Neuronal stem cell (in vitro differentiated cells): ENCODE data around the gene STOX2.
"Not testable (repeated sequence)": the region's sequence is repeated elsewhere in the genome, so short reads cannot be mapped to it uniquely, and the experiment has no call there.

ENCODE experiments used
- DNase-seq: peaks from one replicate; pipeline ENCODE4 v3.0.0-alpha.2; 2013; ENCODE audit warnings: low spot score
- H2AFZ ChIP-seq: one replicate; pipeline ENCODE4 v1.6.1; 2013; ENCODE audit warnings: mild to moderate bottlenecking, low read length, inconsistent platforms
- H2AK5ac ChIP-seq: 2 replicates; pipeline ENCODE4 v1.6.1; 2013; ENCODE audit warnings: low read depth, mild to moderate bottlenecking, inconsistent platforms, low read length, moderate library complexity, mixed read lengths
- H2BK120ac ChIP-seq: 2 replicates; pipeline ENCODE4 v1.6.1; 2013; ENCODE audit warnings: low read depth, mild to moderate bottlenecking, inconsistent platforms, low read length, moderate library complexity, mixed read lengths
- H2BK12ac ChIP-seq: one replicate; pipeline ENCODE4 v1.6.1; 2013; ENCODE audit warnings: low read length, inconsistent platforms
- H2BK15ac ChIP-seq: 2 replicates; pipeline ENCODE4 v1.6.1; 2013; ENCODE audit warnings: mild to moderate bottlenecking, low read length, inconsistent platforms, mixed read lengths
- H2BK5ac ChIP-seq: one replicate; pipeline ENCODE4 v1.6.1; 2013; ENCODE audit warnings: inconsistent platforms, mild to moderate bottlenecking, low read length, moderate library complexity
- H3K14ac ChIP-seq: one replicate; pipeline ENCODE4 v1.6.1; 2013; ENCODE audit warnings: low read length, inconsistent platforms
- H3K18ac ChIP-seq: 2 replicates; pipeline ENCODE4 v1.6.1; 2013; ENCODE audit warnings: low read length, inconsistent platforms
- H3K23ac ChIP-seq: 2 replicates; pipeline ENCODE4 v1.6.1; 2013; ENCODE audit warnings: low read depth, mild to moderate bottlenecking, mixed read lengths, low read length, inconsistent platforms; ENCODE audit not compliant: poor library complexity
- H3K27ac ChIP-seq: replicated peaks from 3 replicates; pipeline ENCODE4 v1.5.1; 2013; ENCODE audit warnings: low read length, inconsistent platforms
- H3K27me3 ChIP-seq, 3 experiments: 2 replicates each; pipeline ENCODE4 v1.6.1; 2013; ENCODE audit warnings: low read length in 3 of 3, mild to moderate bottlenecking in 2 of 3, inconsistent platforms in 1 of 3, low read depth in 1 of 3, mixed read lengths in 1 of 3, moderate library complexity in 1 of 3; ENCODE audit not compliant: control insufficient read depth in 3 of 3, insufficient read depth in 3 of 3
- H3K36me3 ChIP-seq, 2 donors: replicated peaks in 1 of 2; 2 replicates each; pipeline ENCODE4 v1.6.1; 2013; ENCODE audit warnings: low read length in 2 of 2; ENCODE audit not compliant: control insufficient read depth in 2 of 2, insufficient read depth in 2 of 2
- H3K4ac ChIP-seq: 2 replicates; pipeline ENCODE4 v1.6.1; 2013; ENCODE audit warnings: inconsistent platforms, mild to moderate bottlenecking, low read length, moderate library complexity
- H3K4me1 ChIP-seq, 2 donors: 1 replicate in 1 of 2; 2 replicates in 1 of 2; pipeline ENCODE4 v1.6.1; 2013; ENCODE audit warnings: low read length in 2 of 2, low read depth in 1 of 2; ENCODE audit not compliant: control insufficient read depth in 2 of 2, insufficient read depth in 1 of 2
- H3K4me2 ChIP-seq: one replicate; pipeline ENCODE4 v1.6.1; 2013; ENCODE audit warnings: mild to moderate bottlenecking, low read length, inconsistent platforms; ENCODE audit not compliant: insufficient read depth, poor library complexity, severe bottlenecking
- H3K4me3 ChIP-seq, 2 donors: 2 replicates each; pipeline ENCODE4 v1.5.1; 2013; ENCODE audit warnings: low read length in 2 of 2, mild to moderate bottlenecking in 2 of 2, inconsistent platforms in 1 of 2, moderate library complexity in 1 of 2
- H3K79me1 ChIP-seq: one replicate; pipeline ENCODE4 v1.6.1; 2013; ENCODE audit warnings: low read depth, mild to moderate bottlenecking, inconsistent platforms, low read length, moderate library complexity
- H3K9ac ChIP-seq: one replicate; pipeline ENCODE4 v1.6.1; 2013; ENCODE audit warnings: mild to moderate bottlenecking, low read depth, low read length, inconsistent platforms; ENCODE audit not compliant: poor library complexity
- H3K9me3 ChIP-seq, 2 donors: replicated peaks in 1 of 2; 2 replicates each; pipeline versions ENCODE3 to v1.6.1; 2013; ENCODE audit warnings: low read length in 2 of 2, mild to moderate bottlenecking in 2 of 2, inconsistent platforms in 1 of 2, low read depth in 1 of 2, mixed read lengths in 1 of 2, moderate library complexity in 1 of 2; ENCODE audit not compliant: control insufficient read depth in 2 of 2, insufficient read depth in 1 of 2
- H4K8ac ChIP-seq: one replicate; pipeline ENCODE4 v1.6.1; 2013; ENCODE audit warnings: low read depth, mild to moderate bottlenecking, inconsistent platforms, low read length, moderate library complexity
- H4K91ac ChIP-seq: one replicate; pipeline ENCODE4 v1.6.1; 2013; ENCODE audit warnings: low read length, low read depth, mild to moderate bottlenecking, inconsistent platforms; ENCODE audit not compliant: poor library complexity
- WGBS, 2 donors: extraction: QIAGEN DNeasy Blood & Tissue Kit; methylation state at CpG; one replicate each; pipeline ENCODE4 v1.1.7; 2013; ENCODE audit warnings: missing lambda C conversion rate in 2 of 2, mixed read lengths in 1 of 2; ENCODE audit not compliant: insufficient read length in 2 of 2, insufficient replicate concordance in 1 of 2; ENCODE audit errors: extremely low coverage in 2 of 2; 5-methylcytosine and 5-hydroxymethylcytosine counted together

The STOX2 gene

GRCh38 chr4:184046148-184046547 lies 141.0 kb downstream of the STOX2 start:
- peaks cover 0 to 2% of the 10 kb centered on the region in 2 donors for H3K9me3 ChIP-seq

GRCh38 chr4:184051262-184051661 lies 146.2 kb downstream of the STOX2 start:
- not testable (repeated sequence) for H3K36me3 ChIP-seq, H4K91ac ChIP-seq, H3K4ac ChIP-seq, H2BK5ac ChIP-seq, H4K8ac ChIP-seq, H2AFZ ChIP-seq, H3K9ac ChIP-seq, H3K9me3 ChIP-seq, H3K79me1 ChIP-seq, H3K18ac ChIP-seq, H2AK5ac ChIP-seq, H2BK12ac ChIP-seq, H2BK120ac ChIP-seq, H2BK15ac ChIP-seq, DNase-seq, H3K14ac ChIP-seq, H3K27me3 ChIP-seq, H3K4me3 ChIP-seq, H3K23ac ChIP-seq, H3K27ac ChIP-seq, H3K4me1 ChIP-seq, H3K4me2 ChIP-seq
- no CpG with 5 or more reads among the region's 4 CpGs for WGBS, 2 donors

More at GRCh38 chr4:184046148-184046547, 141.0 kb downstream of the STOX2 start:
- Histone ChIP-seq H2AK5ac (no peak overlapping the region), H3K36me3 (no peaks in the 10 kb centered on the region), H3K4ac (no peak overlapping the region), H3K18ac (no peak overlapping the region), H3K4me3 (no peak overlapping the region), H3K23ac (no peak overlapping the region), H3K4me1 (no peaks in the 10 kb centered on the region), H3K4me2 (no peak overlapping the region), H4K8ac (no peak overlapping the region), H4K91ac (no peak overlapping the region), H3K27ac (no peak overlapping the region), H2BK15ac (no peak overlapping the region), H3K79me1 (no peaks in the 10 kb centered on the region), H2BK12ac (no peak overlapping the region), H2BK5ac (no peak overlapping the region), H2AFZ (no peak overlapping the region), H2BK120ac (no peak overlapping the region), H3K14ac (no peak overlapping the region), H3K9ac (no peak overlapping the region), H3K27me3 (no peaks in the 10 kb centered on the region)
- WGBS, 2 donors, result no CpG with 5 or more reads among the region's 1 CpG
- no peak for DNase-seq

- DNase-seq, result no peak
- Histone ChIP-seq H4K91ac (no peak overlapping the region), H3K9ac (no peak overlapping the region), H3K23ac (no peak overlapping the region), H3K27me3 (no peaks in the 10 kb centered on the region), H2BK15ac (no peak overlapping the region), H2BK5ac (no peak overlapping the region), H3K27ac (no peak overlapping the region), H3K9me3 (no peaks in the 10 kb centered on the region), H2AFZ (no peak overlapping the region), H3K18ac (no peak overlapping the region), H3K4me3 (no peak overlapping the region), H4K8ac (no peak overlapping the region), H3K36me3 (no peaks in the 10 kb centered on the region), H2BK120ac (no peak overlapping the region), H3K4ac (no peak overlapping the region), H3K4me2 (no peak overlapping the region), H3K14ac (no peak overlapping the region), H3K4me1 (peaks cover 0 to 5% of the 10 kb centered on the region in 2 donors), H2BK12ac (no peak overlapping the region), H3K79me1 (no peaks in the 10 kb centered on the region), H2AK5ac (no peak overlapping the region)
- WGBS, 2 donors, result no CpG with 5 or more reads among the region's 2 CpGs
Measured at GRCh38 chr4:184052616-184053015, 147.5 kb downstream of the STOX2 start.

GRCh38 chr4:184053434-184053833 lies 148.3 kb downstream of the STOX2 start:
- no peak overlapping the region for H3K4me3 ChIP-seq
- no peak overlapping the region for H2BK15ac ChIP-seq
- H2AK5ac ChIP-seq, result no peak overlapping the region
- no peak overlapping the region for H3K14ac ChIP-seq
- no CpG with 5 or more reads among the region's 5 CpGs for WGBS, 2 donors
- H3K4me1 ChIP-seq, result peaks cover 0 to 5% of the 10 kb centered on the region in 2 donors
- no peak overlapping the region for H2BK120ac ChIP-seq
- H4K91ac ChIP-seq, result no peak overlapping the region
- no peak overlapping the region for H3K4me2 ChIP-seq
- H3K23ac ChIP-seq, result no peak overlapping the region
- no peak overlapping the region for H3K18ac ChIP-seq
- H3K27ac ChIP-seq, result no peak overlapping the region
- H3K79me1 ChIP-seq, result no peaks in the 10 kb centered on the region
- no peak overlapping the region for H2BK12ac ChIP-seq
- no peak overlapping the region for H2AFZ ChIP-seq
- no peaks in the 10 kb centered on the region for H3K9me3 ChIP-seq
- no peak overlapping the region for H3K9ac ChIP-seq
- no peak overlapping the region for H4K8ac ChIP-seq
- no peak overlapping the region for H3K4ac ChIP-seq
- no peak overlapping the region for H2BK5ac ChIP-seq
- H3K27me3 ChIP-seq, result no peaks in the 10 kb centered on the region
- H3K36me3 ChIP-seq, result no peaks in the 10 kb centered on the region
- no peak for DNase-seq
